ENCODE measurements around the gene HLCS.

HLCS gene

GRCh38 chr21:36788120-36788638, 178.3 kb downstream of the HLCS start:
- H3K9me3 ChIP-seq (ENCODE audit: severe bottlenecking), result no peaks in the 10 kb centered on the region

GRCh38 chr21:36786186-36786585, 180.3 kb downstream of the HLCS start:
- Histone ChIP-seq H3K27me3 (ENCODE audit: insufficient read depth, low read depth, severe bottlenecking) (no peaks in the 10 kb centered on the region), H3K9me3 (ENCODE audit: severe bottlenecking) (no peaks in the 10 kb centered on the region), H3K4me3 (ENCODE audit: low read depth, low read length) (no peak overlapping the region), H3K36me3 (peaks cover 2% of the 10 kb centered on the region), H3K27ac (no peak overlapping the region)
- DNase-seq, result no peak
- no peak for TF ChIP-seq CTCF (IDR thresholded peaks at IDR 0.05; ENCODE audit: low read depth, low read length)

More at GRCh38 chr21:36788120-36788638, 178.3 kb downstream of the HLCS start:
- no peaks in the 10 kb centered on the region for H3K27me3 ChIP-seq (ENCODE audit: insufficient read depth, low read depth, severe bottlenecking)
- peaks cover 2% of the 10 kb centered on the region for H3K36me3 ChIP-seq
- no peak overlapping the region for H3K4me3 ChIP-seq (ENCODE audit: low read depth, low read length)
- TF ChIP-seq CTCF (IDR thresholded peaks at IDR 0.05; ENCODE audit: low read depth, low read length), result no peak
- DNase-seq, result no peak
- no peak overlapping the region for H3K27ac ChIP-seq

- no peak overlapping the region for H3K27ac ChIP-seq
- no peaks in the 10 kb centered on the region for H3K27me3 ChIP-seq (ENCODE audit: insufficient read depth, low read depth, severe bottlenecking)
- no peak for TF ChIP-seq CTCF (IDR thresholded peaks at IDR 0.05; ENCODE audit: low read depth, low read length)
- H3K4me3 ChIP-seq (ENCODE audit: low read depth, low read length), result no peak overlapping the region
- no peak for DNase-seq
- no peaks in the 10 kb centered on the region for H3K9me3 ChIP-seq (ENCODE audit: severe bottlenecking)
- peaks cover under 1% of the 10 kb centered on the region for H3K36me3 ChIP-seq
These were observed 180.9 kb downstream of the HLCS start for GRCh38 chr21:36785615-36786014.

GRCh38 chr21:36784947-36785346, 181.5 kb downstream of the HLCS start:
- Histone ChIP-seq H3K4me3 (ENCODE audit: low read depth, low read length) (no peak overlapping the region), H3K36me3 (no peaks in the 10 kb centered on the region), H3K9me3 (ENCODE audit: severe bottlenecking) (no peaks in the 10 kb centered on the region), H3K27ac (no peak overlapping the region), H3K27me3 (ENCODE audit: insufficient read depth, low read depth, severe bottlenecking) (no peaks in the 10 kb centered on the region)
- no peak for TF ChIP-seq CTCF (IDR thresholded peaks at IDR 0.05; ENCODE audit: low read depth, low read length)
- DNase-seq, result no peak

GRCh38 chr21:36783612-36784374, 182.7 kb downstream of the HLCS start:
- DNase-seq, result no peak
- Histone ChIP-seq H3K27ac (no peak overlapping the region), H3K9me3 (ENCODE audit: severe bottlenecking) (no peaks in the 10 kb centered on the region), H3K27me3 (ENCODE audit: insufficient read depth, low read depth, severe bottlenecking) (no peaks in the 10 kb centered on the region), H3K4me3 (ENCODE audit: low read depth, low read length) (no peak overlapping the region), H3K36me3 (no peaks in the 10 kb centered on the region)
- TF ChIP-seq CTCF (IDR thresholded peaks at IDR 0.05; ENCODE audit: low read depth, low read length), result no peak

All from WERI-Rb-1 (cell line).